Breast epithelium (tissue), 4 donors: Measurements from ENCODE around the gene SEC16A. TPM values are rescaled to one million over a fixed set of nuclear protein-coding genes. Genes with fewer than 3 reads are reported as not detected.

ENCODE experiments used
- DNase-seq, 2 donors: peaks; one replicate each; pipeline ENCODE4 v3.0.0-alpha.2; 2019; ENCODE audit warnings: low spot score in 2 of 2
- H3K27ac ChIP-seq, 2 donors: fragments of 200-600 bp; sonication (generic) in 1 of 2; one replicate each; pipeline ENCODE4 v1.5.1; 2016 to 2019; ENCODE audit warnings: mild to moderate bottlenecking in 1 of 2
- H3K27me3 ChIP-seq, 2 donors: fragments of 200-600 bp; sonication (generic) in 1 of 2; one replicate each; pipeline versions ENCODE4 v1.5.1 to v1.6.0; 2017 to 2019; ENCODE audit warnings: control low read depth in 1 of 2, mild to moderate bottlenecking in 1 of 2
- H3K36me3 ChIP-seq: fragments of 200-600 bp; one replicate; pipeline ENCODE4 v1.5.1; 2019
- H3K4me1 ChIP-seq, 2 donors: fragments of 200-600 bp; sonication (generic); one replicate each; pipeline ENCODE4 v1.5.1; 2016 to 2019; ENCODE audit warnings: control low read depth in 1 of 2
- H3K4me3 ChIP-seq, 3 donors: fragments of 200-600 bp; sonication (generic); 1 replicate in 2 of 3; 2 replicates in 1 of 3; pipeline ENCODE4 v1.5.1; 2016 to 2019; ENCODE audit warnings: mild to moderate bottlenecking in 3 of 3, moderate library complexity in 2 of 3
- H3K9me3 ChIP-seq, 2 donors: fragments of 200-600 bp; sonication (generic) in 1 of 2; one replicate each; pipeline ENCODE4 v1.5.1; 2016 to 2019; ENCODE audit warnings: control low read depth in 1 of 2
- POLR2A ChIP-seq: fragments of 450-650 bp; IDR thresholded peaks from one replicate; pipeline ENCODE4 v1.6.1; 2016; ENCODE audit warnings: antibody characterized with exemption, mild to moderate bottlenecking, moderate library complexity
- POLR2AphosphoS5 ChIP-seq, 3 donors: sonication (generic); formaldehyde crosslinking; IDR thresholded peaks; one replicate each; pipeline ENCODE4 v1.6.1; 2017; ENCODE audit warnings: antibody characterized with exemption in 3 of 3
- intact Hi-C: fragments of 100-400 bp; cut with DNase I; formaldehyde crosslinking; loops from one replicate; pipeline ENCODE4 v1.15.1; 2023; ENCODE audit warnings: low total_unique reads
- total RNA-seq, 3 donors: library from RNA; depleted of rRNA; stranded (reverse); fragments of >200 nt; gene quantifications; one replicate each; pipeline ENCODE4 v1.1.0, GENCODE V29; 2016
- TF ChIP-seq, protein P1 (sequence below), 3 donors: fragments of 450-650 bp; IDR thresholded peaks; one replicate each; pipeline ENCODE4 v1.5.1; 2016 to 2017; ENCODE audit warnings: antibody characterized with exemption in 3 of 3, mild to moderate bottlenecking in 3 of 3, moderate library complexity in 3 of 3

SEC16A gene
- total RNA-seq, 3 donors from 2014 or later, result 41.9 to 55.1 (median 42.9) TPM

DNA sequence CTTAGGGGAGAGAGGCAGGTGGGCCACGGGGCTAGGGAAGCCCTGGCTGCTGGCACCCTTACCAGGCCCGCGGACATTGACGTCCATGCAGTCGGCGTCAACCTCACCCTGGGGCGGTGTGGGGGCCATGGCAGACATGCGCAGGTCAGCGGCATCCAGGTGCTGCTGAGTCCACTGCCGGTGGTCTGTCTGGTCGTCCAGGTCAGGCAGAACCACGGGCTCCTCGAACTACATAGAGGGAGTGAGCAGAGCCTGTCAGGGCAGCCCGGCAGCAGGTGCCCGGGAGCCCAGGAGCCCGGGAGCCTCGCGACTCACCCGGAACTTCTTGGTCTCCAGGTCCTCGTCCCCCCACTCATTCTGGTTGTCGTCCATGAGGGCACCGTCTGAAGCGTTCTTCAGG, 18.8 kb upstream of the SEC16A start:
- intact Hi-C loops, result no loop called here
- H3K4me1 ChIP-seq, result no peaks in the 10 kb centered on the region
- TF ChIP-seq, protein P1, sequence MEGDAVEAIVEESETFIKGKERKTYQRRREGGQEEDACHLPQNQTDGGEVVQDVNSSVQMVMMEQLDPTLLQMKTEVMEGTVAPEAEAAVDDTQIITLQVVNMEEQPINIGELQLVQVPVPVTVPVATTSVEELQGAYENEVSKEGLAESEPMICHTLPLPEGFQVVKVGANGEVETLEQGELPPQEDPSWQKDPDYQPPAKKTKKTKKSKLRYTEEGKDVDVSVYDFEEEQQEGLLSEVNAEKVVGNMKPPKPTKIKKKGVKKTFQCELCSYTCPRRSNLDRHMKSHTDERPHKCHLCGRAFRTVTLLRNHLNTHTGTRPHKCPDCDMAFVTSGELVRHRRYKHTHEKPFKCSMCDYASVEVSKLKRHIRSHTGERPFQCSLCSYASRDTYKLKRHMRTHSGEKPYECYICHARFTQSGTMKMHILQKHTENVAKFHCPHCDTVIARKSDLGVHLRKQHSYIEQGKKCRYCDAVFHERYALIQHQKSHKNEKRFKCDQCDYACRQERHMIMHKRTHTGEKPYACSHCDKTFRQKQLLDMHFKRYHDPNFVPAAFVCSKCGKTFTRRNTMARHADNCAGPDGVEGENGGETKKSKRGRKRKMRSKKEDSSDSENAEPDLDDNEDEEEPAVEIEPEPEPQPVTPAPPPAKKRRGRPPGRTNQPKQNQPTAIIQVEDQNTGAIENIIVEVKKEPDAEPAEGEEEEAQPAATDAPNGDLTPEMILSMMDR (IDR thresholded peaks at IDR 0.05), result no peak
- TF ChIP-seq POLR2A (no peak), POLR2AphosphoS5 (IDR thresholded peaks at IDR 0.05) (no peak)
- no peak overlapping the region for H3K4me3 ChIP-seq
- no peaks in the 10 kb centered on the region for H3K27me3 ChIP-seq
- peaks cover 18% of the 10 kb centered on the region for H3K36me3 ChIP-seq
- no peak overlapping the region for H3K27ac ChIP-seq
- DNase-seq, result no peak
- H3K9me3 ChIP-seq, result no peaks in the 10 kb centered on the region

DNA sequence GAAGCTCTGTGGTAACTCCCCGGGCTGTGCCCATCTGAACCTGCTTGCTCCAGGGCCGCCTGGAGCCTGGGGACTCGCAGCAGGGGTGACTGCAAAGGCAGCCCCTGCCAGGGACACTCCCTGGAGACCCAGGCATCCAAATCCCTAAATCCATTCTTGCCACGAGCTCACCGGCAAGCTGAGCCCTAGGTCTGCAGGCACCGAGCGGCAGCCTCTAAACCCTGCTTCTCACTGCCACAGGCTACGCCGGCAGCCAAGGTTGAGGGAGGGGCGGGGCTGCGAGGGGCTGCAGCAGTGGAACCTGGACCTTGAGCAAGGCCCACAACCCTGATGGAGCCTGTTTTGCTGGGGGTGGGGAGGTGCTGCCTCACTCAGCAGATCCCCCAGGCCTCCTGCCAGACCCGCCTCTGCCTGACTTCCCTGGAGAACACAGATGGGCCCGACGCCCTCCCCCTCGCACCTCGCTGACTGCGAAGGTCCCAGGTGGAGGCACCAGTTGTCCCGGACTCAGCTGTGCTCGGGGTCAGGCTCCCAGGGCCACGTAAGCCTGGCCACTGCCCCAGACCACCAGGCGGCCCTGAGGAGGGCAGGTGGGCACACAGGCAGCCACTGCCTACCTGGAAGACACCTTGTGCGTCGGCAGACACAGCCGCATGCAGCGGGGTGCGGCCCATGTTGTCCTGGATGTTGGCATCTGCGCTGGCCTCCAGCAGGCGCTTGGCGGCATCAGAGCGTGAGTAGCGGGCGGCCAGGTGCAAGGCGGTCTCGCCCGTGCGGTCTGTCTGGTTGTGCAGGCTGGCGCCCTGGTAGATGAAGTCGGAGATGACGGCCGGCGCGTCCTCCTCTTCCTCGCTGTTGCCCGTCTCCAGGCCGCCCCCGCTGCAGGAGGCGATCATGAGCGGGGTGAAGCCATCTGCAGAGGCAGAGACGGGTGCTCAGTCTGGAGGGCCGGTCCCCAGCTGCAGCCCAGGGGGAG, 17.4 kb upstream of the SEC16A start:
- Histone ChIP-seq H3K27ac (no peak overlapping the region), H3K9me3 (no peaks in the 10 kb centered on the region)
- intact Hi-C loops, result loop anchor here (5.0 kb wide), 1 partner anchor 707 kb away; the partner anchor contains the start of genes NDOR1 and TMEM203

DNA sequence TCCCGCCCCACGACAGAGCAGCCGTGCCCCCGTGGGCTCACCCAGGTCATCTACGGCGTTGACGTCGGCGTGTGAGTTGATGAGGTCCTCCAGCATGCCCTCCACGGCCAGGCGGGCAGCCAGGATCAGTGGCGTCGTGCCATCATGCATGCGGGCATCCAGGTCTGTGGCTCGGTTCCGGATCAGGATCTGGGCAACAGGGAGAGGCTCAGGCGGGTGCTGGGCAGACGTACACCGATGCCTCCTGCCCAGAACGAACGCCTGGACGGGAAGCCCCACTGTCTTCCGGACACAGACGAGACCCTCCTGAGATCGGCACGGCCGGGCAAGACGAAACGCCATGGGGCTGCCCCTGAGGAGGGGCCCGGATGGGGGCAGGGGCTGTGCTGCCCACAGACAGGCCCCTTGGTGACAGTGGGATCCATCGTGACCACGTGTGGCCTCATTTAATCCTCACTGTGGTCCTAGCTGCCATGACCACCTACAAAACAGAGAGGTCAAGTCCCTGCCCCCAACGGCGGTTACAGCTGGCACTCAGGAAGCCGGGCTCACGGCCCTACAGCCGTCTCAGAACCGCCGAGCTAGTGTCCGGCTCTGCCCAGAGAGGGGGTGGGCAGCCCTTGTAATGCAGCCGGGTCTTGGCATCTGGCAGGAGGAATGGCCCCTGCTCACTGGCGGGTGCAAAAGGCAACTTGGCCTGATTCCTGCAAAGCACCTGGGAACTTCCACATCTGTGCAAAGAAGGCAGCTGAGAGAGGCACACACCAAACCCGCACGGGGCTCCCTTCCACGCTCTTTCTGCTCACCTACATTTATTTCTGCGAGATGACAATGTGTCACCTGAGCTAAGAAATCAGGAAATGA, 16.5 kb upstream of the SEC16A start:
- H3K36me3 ChIP-seq, result peaks cover 8% of the 10 kb centered on the region

More for the DNA sequence above, 17.4 kb upstream of the SEC16A start:
- H3K36me3 ChIP-seq, result peaks cover 8% of the 10 kb centered on the region
- DNase-seq, result no peak
- H3K4me3 ChIP-seq, result no peak overlapping the region
- no peak for TF ChIP-seq POLR2A
- TF ChIP-seq POLR2AphosphoS5 (IDR thresholded peaks at IDR 0.05), result no peak
- TF ChIP-seq, protein P1 (IDR thresholded peaks at IDR 0.05), result no peak
- H3K4me1 ChIP-seq, result no peaks in the 10 kb centered on the region
- no peaks in the 10 kb centered on the region for H3K27me3 ChIP-seq

DNA sequence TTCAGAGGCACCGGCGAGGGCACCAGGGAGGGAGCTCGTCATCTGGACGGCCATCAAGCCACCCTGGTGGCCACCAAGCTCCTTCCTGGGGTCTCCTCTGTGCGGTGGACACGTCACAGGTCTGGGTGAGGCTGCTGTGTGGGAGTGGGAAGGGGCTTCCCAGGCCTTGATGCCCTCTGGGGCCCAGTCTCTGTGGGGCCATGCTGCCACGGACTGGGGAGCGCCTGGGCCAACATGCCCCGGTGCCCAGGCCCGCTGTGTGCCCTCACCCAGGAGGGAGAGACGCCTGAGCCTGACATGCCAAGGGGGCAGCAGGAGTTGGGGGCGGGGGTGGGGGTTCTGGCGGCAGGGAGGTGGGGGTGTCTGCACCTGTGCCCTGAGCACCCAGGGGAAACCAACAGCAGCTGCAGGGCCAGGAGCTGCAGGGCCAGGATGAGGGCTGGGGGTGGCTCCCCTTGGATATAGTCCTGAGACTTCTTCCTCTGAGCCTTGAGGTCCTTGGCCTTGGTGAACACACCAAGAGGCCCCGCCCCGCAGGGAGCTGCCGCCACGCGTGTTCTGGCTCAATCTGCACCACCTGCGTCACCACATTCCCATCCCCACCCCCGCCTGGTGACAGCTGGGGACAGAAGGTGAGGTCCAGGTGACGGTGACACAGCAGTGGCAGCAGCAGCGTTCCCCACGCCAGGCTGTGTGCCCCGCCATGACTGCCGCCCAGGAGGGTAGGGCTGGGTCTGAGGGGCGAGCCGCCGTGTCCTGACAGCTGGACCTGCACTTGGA, 15.3 kb upstream of the SEC16A start:
- DNase-seq, result no peak
- intact Hi-C loops, result loop anchor here (5.0 kb wide), 1 partner anchor 709 kb away; the partner anchor contains the start of genes NDOR1 and TMEM203
- H3K4me3 ChIP-seq, result no peak overlapping the region
- no peaks in the 10 kb centered on the region for H3K27me3 ChIP-seq
- TF ChIP-seq, protein P1 (IDR thresholded peaks at IDR 0.05), result no peak
- no peak for TF ChIP-seq POLR2AphosphoS5 (IDR thresholded peaks at IDR 0.05)
- no peak for TF ChIP-seq POLR2A
- H3K9me3 ChIP-seq, result no peaks in the 10 kb centered on the region
- peaks cover 8% of the 10 kb centered on the region for H3K36me3 ChIP-seq
- no peaks in the 10 kb centered on the region for H3K4me1 ChIP-seq
- no peak overlapping the region for H3K27ac ChIP-seq

More for the DNA sequence above, 16.5 kb upstream of the SEC16A start:
- TF ChIP-seq POLR2A (no peak), POLR2AphosphoS5 (IDR thresholded peaks at IDR 0.05) (no peak)
- TF ChIP-seq, protein P1 (IDR thresholded peaks at IDR 0.05), result no peak
- no peaks in the 10 kb centered on the region for H3K27me3 ChIP-seq
- no peak for DNase-seq
- intact Hi-C loops, result loop anchor here (5.0 kb wide), 1 partner anchor 708 kb away; the partner anchor contains the start of genes NDOR1 and TMEM203
- H3K27ac ChIP-seq, result no peak overlapping the region
- no peaks in the 10 kb centered on the region for H3K9me3 ChIP-seq
- no peak overlapping the region for H3K4me3 ChIP-seq
- H3K4me1 ChIP-seq, result no peaks in the 10 kb centered on the region
